Measurements from ENCODE around the gene ERCC5.
A peak's percentile ranks its signal among the peaks of the same experiment; 100 is the strongest.

Gene ERCC5

DNA sequence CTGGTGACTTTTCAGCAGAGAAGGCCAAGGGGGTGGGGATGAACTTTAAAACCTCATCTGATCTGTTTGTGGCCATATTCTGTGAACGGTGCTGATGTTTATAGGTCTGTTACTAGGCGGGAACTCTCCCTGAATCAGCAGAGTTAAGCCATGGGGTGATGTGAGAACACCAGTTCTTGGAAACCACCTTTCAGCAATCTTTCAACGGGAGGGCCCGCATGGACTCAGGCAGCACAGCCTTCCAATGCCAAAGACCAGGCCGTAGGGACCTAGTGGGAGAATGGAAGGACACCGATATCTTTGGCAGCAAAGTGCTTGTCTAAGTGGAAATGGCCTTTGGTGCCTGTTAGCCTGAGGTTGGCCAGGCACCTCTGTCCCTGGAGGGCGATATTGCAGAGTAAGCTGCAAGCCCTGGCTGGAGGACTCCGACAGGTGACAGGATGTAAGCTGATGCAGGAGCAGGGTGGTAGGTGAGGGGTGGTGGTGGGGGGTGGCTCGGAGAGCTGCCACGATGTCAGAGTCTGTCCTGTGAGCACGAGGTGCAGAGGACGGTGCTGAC, 57.0 kb downstream of the ERCC5 start:
- DNase-seq (ENCODE audit: low read depth) = peak; percentile 11
- TF ChIP-seq, protein P1, sequence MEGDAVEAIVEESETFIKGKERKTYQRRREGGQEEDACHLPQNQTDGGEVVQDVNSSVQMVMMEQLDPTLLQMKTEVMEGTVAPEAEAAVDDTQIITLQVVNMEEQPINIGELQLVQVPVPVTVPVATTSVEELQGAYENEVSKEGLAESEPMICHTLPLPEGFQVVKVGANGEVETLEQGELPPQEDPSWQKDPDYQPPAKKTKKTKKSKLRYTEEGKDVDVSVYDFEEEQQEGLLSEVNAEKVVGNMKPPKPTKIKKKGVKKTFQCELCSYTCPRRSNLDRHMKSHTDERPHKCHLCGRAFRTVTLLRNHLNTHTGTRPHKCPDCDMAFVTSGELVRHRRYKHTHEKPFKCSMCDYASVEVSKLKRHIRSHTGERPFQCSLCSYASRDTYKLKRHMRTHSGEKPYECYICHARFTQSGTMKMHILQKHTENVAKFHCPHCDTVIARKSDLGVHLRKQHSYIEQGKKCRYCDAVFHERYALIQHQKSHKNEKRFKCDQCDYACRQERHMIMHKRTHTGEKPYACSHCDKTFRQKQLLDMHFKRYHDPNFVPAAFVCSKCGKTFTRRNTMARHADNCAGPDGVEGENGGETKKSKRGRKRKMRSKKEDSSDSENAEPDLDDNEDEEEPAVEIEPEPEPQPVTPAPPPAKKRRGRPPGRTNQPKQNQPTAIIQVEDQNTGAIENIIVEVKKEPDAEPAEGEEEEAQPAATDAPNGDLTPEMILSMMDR (conservative IDR thresholded peaks at IDR 0.05; ENCODE audit: low read depth, low read length) = no peak
- H3K4me3 ChIP-seq (ENCODE audit: low read depth, low read length) = no peak overlapping the region

DNA sequence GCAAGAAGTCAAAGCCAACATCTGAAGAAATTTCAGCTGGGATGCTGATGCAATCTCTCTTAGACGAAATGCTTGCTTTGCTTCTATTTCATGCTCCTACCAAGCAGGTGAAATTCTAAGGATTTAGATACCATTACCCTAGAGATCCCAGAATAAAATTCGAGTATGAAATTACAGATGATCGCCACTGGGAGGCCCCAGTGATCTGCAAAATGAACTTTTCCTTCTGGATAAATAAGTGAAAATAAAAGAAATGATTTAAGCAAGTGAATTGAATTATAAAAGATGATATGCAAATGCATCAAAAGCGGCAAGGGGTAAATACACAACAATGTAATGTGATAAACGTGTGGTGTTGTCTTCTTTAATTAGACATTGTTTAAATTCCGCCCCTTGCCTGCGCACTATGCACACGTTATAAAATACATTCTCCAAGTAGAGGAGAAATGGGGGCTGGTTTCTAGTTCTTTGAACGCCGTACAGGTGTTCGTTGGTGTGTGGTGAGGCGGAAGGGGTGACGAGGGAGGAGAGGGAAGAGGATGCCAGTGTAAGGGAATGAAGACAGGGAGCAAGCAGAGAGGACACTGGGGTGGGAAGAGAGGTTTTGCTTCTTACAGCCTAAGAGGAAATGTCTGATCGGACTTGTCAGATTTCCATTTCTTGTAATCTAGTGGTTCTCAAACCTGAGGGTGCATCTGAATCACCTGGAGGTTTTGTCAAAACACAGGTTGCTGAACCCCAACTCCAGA, 58.0 kb downstream of the ERCC5 start:
- TF ChIP-seq, protein P1 (conservative IDR thresholded peaks at IDR 0.05; ENCODE audit: low read depth, low read length) = peak; percentile 52
- no peak overlapping the region for H3K4me3 ChIP-seq (ENCODE audit: low read depth, low read length)
- DNase-seq (ENCODE audit: low read depth) = peak; percentile 57

DNA sequence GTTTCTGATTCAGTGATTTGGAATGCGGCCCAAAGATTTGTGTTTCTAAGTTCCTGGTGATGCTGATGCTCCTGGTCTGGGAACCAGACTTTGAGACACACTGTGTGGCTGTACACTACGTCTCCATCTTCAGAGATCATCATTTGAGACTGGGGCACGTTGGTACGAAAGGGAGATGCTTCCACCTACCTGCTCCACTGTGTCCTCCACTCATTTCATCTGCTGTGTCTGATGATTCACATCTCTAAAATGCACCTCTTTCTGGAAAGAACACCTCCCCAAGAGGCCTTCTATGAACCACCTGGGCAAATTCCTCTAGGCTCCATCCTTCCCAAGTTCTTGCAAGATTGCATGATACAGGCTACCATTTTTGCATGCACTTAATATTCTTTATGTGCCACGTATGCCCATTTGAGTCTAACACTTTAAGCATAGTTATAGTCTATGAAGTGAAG, 58.6 kb downstream of the ERCC5 start:
- DNase-seq (ENCODE audit: low read depth) = no peak
- no peak overlapping the region for H3K4me3 ChIP-seq (ENCODE audit: low read depth, low read length)
- TF ChIP-seq, protein P1 (conservative IDR thresholded peaks at IDR 0.05; ENCODE audit: low read depth, low read length) = no peak

DNA sequence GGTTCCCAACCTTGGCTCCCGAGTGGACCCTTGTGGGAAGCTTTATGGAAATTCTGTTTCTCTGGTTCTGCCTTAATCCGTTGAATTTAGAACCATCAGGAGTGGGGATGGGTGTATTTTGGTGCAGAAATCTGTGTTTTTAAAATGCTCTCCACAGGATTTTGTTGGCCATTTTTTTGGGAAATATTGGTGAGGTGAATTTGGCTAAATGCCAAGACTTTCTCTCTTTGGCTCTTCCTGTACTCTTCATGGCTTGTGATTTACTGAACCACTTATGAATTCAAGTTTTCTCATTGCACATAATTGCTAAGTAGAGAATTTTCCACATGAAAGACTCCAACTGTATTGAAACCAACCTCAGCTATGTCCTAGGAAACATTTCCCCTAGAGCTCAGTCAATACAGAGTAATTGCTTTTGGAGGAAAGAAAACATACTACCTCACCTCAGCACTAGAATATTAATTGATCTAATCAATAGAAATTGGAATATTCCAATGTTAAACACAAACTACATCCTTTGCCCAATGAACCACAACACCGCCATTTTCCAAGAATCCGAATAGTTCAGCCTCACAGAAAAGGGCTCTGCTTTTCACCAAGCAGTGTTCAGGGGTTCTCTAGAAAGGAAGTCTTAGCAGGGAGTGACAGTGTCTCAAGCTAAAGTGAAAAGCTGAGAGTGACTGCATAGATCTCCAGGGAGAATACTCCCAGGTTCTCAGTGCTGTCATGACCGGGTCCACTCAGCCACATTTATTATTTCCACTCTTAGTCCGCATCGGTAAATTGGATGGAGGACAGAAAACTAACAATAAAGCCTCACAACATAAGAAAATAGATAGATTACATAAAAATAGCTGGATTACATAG, 60.3 kb downstream of the ERCC5 start:
- TF ChIP-seq, protein P1 (conservative IDR thresholded peaks at IDR 0.05; ENCODE audit: low read depth, low read length) = no peak
- no peak overlapping the region for H3K4me3 ChIP-seq (ENCODE audit: low read depth, low read length)
- no peak for DNase-seq (ENCODE audit: low read depth)

DNA sequence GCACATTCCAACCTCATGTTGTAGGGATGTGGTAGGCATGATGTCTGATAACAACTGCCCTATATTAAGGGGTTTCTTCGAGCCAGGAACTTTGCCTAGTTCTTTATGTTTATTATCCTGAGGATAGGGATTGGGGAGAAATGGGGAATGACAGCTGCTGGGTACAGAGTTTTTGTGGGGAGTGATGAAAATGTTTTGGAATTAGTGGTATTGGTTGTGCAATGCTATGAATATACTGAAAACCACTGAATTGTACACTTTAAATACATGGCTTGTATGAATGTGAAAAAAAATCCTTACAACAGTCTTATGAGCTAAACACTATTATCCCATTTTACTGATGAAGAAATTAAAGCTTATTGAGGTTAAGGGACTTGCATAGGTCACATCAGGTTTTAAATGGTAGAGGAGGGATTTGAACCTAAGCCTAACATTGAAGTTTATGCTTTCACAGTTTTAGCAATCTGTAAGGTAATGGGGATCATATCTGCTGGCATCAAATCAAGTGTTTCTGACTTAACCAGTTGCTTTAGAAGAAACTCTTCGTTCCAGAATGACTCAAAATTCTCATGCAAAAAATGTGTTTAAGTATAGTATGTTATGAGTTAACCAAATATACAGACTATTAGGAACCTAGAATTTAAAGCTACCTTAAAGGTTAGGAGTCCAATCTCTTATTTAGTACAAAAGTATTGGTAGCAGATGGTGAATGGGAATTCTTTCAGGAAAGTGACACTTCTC, 61.4 kb downstream of the ERCC5 start:
- TF ChIP-seq, protein P1 (conservative IDR thresholded peaks at IDR 0.05; ENCODE audit: low read depth, low read length) = no peak
- no peak overlapping the region for H3K4me3 ChIP-seq (ENCODE audit: low read depth, low read length)
- no peak for DNase-seq (ENCODE audit: low read depth)

DNA sequence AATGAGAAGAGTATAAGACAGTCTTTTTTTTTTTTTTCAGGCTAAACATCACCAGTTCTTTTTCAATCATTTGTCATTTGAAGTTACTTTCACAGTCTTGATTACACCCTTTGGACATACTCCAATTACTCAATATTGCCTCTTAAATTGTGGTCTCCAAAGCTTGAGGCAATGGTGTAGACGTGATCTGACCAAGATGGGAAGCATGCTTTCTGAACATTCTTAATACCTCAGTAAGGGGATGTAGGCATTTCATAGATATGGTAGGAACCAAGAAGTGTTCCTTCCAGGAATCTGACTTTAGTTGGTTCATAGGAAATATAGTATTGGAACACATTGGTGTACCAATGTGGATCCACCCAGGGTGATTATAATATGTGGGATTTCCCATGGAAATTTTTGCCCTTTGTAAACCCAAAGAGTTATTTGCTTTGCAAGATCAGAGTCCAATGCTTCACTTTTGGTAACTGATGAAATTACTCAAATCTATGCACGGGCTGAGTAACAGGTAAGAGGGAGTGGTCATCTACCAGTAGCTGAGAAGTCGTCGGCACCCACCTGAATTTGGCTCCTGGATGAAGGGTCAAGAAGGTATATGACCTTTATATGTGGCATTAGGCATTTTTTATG, 62.2 kb downstream of the ERCC5 start:
- TF ChIP-seq, protein P1 (conservative IDR thresholded peaks at IDR 0.05; ENCODE audit: low read depth, low read length) = no peak
- H3K4me3 ChIP-seq (ENCODE audit: low read depth, low read length) = no peak overlapping the region
- no peak for DNase-seq (ENCODE audit: low read depth)

All from choroid plexus epithelial cell (primary cell).